Hepatic stellate cell (primary cell): ENCODE results near the gene BIK.
"Not testable (repeated sequence)": the region's sequence is repeated elsewhere in the genome, so short reads cannot be mapped to it uniquely, and the experiment has no call there.

Experiments
- DNase-seq: peaks from one replicate; pipeline ENCODE4 v3.0.0; 2011; ENCODE audit warnings: low spot score

The BIK gene

GRCh38 chr22:43104950-43105349 is 5.6 kb upstream of the BIK start:
- DNase-seq = not testable (repeated sequence)

DNA sequence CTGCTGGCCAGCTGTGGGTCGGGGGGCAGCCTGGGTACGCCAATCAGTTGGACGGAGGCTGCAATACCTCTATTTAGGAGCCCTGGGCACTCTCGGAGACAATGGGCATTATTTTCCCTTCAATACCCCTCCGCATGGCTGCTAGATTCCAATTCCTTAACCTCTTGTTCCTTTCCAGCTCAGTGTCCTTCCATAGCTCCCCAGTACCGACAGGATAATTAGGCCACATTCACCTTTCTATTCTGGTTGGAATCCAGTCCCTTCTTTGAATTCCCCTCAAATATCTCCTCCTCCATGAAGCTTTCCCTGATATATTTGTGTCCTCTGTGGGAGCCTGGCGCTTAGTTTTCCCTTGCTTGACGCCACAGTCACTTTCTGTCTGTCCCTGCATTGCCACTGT is 4.2 kb upstream of the BIK start:
- DNase-seq = no peak

- DNase-seq = no peak
Measured at GRCh38 chr22:43109511-43109910, 1.0 kb upstream of the BIK start.

DNA sequence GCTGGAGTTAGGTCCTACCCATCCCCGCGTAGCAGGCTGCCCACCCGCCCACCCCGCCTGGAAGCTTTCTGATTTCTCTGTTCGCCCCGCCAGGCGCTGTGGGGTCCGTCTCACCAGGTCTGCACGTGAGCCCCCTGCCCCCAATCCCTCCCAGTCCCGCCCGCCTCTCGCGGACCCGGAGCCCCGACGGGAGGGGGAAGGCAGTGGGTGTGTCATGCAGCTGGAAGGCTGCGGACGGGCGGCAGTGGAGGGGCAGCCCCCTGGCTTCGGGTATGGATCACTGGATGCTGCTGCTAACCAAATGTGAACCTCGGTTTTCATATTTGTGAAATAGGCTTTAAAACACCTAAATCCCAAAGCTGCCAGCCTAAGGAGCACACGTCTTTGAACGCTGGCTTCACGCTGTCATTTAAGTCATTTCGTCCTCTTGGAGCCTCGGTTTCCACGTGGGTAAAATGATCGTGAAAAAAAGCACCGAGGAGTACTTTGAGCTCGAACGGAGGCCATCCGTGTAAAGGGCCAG is 568 bp upstream of the BIK start:
- no peak for DNase-seq

- no peak for DNase-seq
Measured at GRCh38 chr22:43110927-43111623, 525 bp downstream of the BIK start.

DNA sequence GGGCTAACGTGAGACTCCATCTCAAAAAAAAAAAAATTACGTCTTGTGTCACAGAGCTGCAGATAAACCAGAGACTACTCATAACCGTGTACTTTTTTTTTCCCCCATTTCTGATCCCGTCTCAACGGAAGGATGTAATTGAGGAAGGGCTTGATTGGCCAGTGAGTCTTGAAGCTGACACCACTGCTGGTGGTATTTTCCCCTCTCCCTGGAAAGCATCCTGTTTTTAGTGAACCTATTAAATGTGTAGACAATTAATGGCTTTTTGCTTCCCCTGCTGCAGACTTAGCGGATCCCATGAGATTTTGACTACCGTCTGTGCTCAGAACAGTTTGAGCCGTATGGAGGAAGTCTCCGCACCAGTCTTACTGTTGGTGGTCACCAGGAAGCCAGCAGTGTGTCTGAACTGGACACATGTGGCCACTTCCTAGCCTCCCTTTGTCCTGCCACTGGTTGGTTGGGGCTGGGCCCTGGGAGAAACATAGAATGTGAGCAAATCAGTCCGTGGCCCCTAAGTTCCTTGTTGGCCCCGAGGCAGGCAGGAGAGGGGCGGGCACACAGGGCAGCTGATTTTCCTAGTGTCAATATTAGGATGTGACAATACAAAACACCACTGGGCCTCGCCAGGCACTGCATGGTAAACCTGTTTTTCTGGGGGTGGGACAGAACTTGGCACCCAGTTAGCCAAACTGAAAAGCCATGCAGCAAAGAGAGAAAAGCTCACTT is 3.1 kb downstream of the BIK start:
- no peak for DNase-seq

- no peak for DNase-seq
Measured at GRCh38 chr22:43114958-43115357, 4.4 kb downstream of the BIK start.

GRCh38 chr22:43116932-43117331 is 6.4 kb downstream of the BIK start:
- DNase-seq = no peak

- DNase-seq = no peak
Measured at GRCh38 chr22:43118024-43118849, 7.7 kb downstream of the BIK start.

- no peak for DNase-seq
Measured at GRCh38 chr22:43118953-43119458, 8.5 kb downstream of the BIK start.

- DNase-seq = peak; percentile 99
Measured at GRCh38 chr22:43126501-43127165, 16.1 kb downstream of the BIK start.

GRCh38 chr22:43127166-43127908 is 16.8 kb downstream of the BIK start:
- no peak for DNase-seq

DNA sequence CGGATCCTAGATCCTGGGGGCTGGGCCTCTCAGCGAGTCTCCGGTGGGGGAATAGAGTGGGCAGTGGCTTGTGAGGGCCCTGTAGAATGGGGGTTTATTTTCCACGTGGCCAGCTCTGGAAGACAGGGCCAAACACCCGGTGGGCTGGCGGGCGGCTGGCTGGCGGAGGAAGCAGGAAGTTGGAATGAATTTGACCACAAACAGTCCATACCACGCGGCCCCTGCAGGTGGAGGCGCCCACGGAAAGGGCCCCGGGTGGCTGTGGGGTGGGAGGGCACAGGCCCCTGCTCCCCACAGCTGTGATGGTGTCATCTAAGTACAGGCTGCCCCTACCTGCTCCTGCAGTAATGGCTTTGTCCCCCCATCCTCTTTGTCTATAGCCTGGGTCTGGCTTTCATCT is 17.6 kb downstream of the BIK start:
- no peak for DNase-seq

GRCh38 chr22:43128928-43129424 is 18.4 kb downstream of the BIK start:
- no peak for DNase-seq

DNA sequence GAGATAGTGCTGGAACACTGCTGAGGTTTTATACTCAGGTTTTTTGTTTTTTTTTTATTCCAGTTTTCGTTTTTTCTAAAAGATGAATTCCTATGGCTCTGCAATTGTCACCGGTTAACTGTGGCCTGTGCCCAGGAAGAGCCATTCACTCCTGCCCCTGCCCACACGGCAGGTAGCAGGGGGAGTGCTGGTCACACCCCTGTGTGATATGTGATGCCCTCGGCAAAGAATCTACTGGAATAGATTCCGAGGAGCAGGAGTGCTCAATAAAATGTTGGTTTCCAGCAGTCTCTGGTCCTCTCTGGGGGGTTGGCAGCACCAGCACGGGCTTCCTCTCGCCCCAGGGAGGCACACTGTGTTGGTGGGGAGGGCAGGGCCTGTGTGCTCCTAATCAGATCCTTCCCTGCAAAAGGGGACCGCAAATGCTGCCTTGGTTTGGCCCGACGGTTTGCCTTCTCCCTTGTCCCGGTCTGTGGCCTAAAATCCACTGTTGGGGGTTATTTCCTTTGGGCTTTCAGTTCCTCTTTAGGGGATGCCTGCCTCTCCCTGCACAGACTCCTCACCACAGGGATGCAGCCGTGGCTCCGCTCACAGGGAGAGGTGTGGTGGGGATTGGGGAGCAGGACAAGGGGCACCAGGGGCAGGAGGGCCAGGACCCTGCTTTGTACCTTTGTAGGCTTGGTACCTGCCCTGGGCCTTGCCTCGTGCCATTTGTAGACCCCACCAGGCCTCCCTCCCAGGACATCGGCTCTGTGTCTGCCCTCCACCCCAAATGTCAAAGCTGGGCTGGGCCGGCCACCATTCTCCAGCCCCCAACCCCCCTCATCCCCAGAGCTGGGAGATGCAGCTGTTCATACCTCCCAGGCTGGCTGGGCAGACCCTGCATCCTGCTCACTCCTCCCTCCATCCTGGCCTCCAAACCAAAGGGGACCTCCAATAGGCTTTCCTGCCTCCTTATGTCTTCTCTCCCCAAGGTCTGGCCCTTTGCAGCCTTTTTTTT is 19.2 kb downstream of the BIK start:
- no peak for DNase-seq

DNA sequence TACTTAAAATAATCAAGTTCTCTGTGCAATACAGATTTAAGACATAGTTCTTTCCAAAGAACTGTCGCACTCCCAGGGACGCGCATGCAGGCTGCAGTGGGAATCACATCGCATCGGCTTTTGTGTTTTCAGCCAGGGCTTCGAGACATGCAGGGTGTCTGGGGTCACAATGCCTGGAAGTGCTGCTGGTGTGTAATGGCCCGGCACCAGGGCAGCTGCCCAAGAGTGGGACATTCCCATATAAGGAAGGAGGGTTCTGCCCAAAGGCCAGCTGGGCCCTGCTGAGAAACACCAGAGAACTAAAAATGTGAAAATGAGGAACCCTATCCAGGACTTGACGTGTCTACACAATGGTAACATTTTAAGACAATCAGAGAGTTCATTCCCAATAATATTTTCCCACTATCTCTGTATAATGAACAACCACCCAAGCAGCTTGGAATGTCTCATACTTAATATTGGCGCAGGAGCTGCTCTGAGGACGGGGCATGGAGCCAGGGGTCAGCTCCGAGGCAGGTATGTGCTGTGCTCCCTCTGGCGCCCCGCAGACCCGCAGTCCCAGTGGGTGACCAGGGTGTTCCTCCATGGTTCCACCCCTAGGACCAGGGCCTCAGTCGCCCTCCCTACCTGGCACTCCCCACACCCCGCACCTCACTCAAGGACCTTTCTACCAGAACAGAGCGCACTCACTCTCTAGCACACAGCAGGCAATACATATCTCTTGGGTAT is 21.4 kb downstream of the BIK start:
- no peak for DNase-seq

GRCh38 chr22:43133401-43133800 is 22.9 kb downstream of the BIK start:
- DNase-seq = no peak

GRCh38 chr22:43134553-43134952 is 24.0 kb downstream of the BIK start:
- DNase-seq = no peak

GRCh38 chr22:43135565-43135964 is 25.0 kb downstream of the BIK start:
- no peak for DNase-seq
